ENCODE data around the gene PRKCH. TPM values are rescaled to one million over a fixed set of nuclear protein-coding genes. Genes with fewer than 3 reads are reported as not detected.

PRKCH gene
- total RNA-seq, 1 experiment from 2014 or later: 12.4 TPM

DNA sequence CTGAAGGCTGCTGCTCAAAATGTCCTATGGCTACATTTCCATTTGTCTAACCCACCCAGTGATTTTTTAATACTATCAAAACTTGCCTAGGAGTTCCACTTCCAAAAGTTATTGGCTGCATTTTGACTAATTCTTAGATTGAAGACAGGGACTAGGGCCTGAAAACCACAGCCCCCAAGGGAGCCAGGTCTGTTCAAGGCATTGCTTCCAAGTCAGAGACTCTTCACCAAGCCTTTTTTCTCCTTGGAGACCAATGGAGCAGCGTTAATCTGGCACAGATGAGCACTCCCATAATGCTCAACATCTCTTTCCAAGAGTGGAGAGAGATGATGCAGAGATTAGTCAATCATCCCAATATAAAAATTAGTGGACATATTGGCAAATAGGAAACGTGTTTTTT is 261.4 kb downstream of the PRKCH start:
- peaks cover 23% of the 10 kb centered on the region for H3K4me1 Mint-ChIP-seq (ENCODE audit: insufficient read depth, unreplicated experiment)
- ChIA-PET POLR2A (no interaction called here), CTCF (interaction anchor here (0.5 to 1.4 kb wide), 2 partner anchors 11 to 18 kb away, joined by 3 read pairs; no protein-coding TSS in a partner anchor)
- no TSS peak for BruUV-seq (replicated peaks)
- H3K27me3 Mint-ChIP-seq (ENCODE audit: insufficient read depth, unreplicated experiment): no peaks in the 10 kb centered on the region
- DNase-seq (ENCODE audit: unreplicated experiment): no peak
- intact Hi-C loops (cut with micrococcal nuclease): no loop called here
- H3K4me3 Mint-ChIP-seq (ENCODE audit: unreplicated experiment): no peak overlapping the region
- H3K27ac Mint-ChIP-seq (ENCODE audit: low read depth, unreplicated experiment): no peak overlapping the region
- H3K36me3 Mint-ChIP-seq (ENCODE audit: insufficient read depth, unreplicated experiment): no peaks in the 10 kb centered on the region
- TF ChIP-seq, protein P1, sequence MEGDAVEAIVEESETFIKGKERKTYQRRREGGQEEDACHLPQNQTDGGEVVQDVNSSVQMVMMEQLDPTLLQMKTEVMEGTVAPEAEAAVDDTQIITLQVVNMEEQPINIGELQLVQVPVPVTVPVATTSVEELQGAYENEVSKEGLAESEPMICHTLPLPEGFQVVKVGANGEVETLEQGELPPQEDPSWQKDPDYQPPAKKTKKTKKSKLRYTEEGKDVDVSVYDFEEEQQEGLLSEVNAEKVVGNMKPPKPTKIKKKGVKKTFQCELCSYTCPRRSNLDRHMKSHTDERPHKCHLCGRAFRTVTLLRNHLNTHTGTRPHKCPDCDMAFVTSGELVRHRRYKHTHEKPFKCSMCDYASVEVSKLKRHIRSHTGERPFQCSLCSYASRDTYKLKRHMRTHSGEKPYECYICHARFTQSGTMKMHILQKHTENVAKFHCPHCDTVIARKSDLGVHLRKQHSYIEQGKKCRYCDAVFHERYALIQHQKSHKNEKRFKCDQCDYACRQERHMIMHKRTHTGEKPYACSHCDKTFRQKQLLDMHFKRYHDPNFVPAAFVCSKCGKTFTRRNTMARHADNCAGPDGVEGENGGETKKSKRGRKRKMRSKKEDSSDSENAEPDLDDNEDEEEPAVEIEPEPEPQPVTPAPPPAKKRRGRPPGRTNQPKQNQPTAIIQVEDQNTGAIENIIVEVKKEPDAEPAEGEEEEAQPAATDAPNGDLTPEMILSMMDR (IDR thresholded peaks at IDR 0.05; ENCODE audit: unreplicated experiment): no peak
- no peaks in the 10 kb centered on the region for H3K9me3 Mint-ChIP-seq (ENCODE audit: unreplicated experiment)

GRCh38 chr14:61584331-61584741 is 263.0 kb downstream of the PRKCH start:
- no TSS peak for BruUV-seq (replicated peaks)
- ChIA-PET CTCF (no interaction called here), POLR2A (interaction anchor here (0.8 kb wide), 1 partner anchor 114 kb away, joined by 3 read pairs; no protein-coding TSS in a partner anchor)
- no peaks in the 10 kb centered on the region for H3K9me3 Mint-ChIP-seq (ENCODE audit: unreplicated experiment)
- intact Hi-C loops (cut with micrococcal nuclease): no loop called here
- H3K4me1 Mint-ChIP-seq (ENCODE audit: insufficient read depth, unreplicated experiment): peaks cover 35% of the 10 kb centered on the region
- no peaks in the 10 kb centered on the region for H3K27me3 Mint-ChIP-seq (ENCODE audit: insufficient read depth, unreplicated experiment)
- H3K27ac Mint-ChIP-seq (ENCODE audit: low read depth, unreplicated experiment): no peak overlapping the region
- DNase-seq (ENCODE audit: unreplicated experiment): peak; percentile 35
- H3K4me3 Mint-ChIP-seq (ENCODE audit: unreplicated experiment): no peak overlapping the region
- TF ChIP-seq, protein P1 (IDR thresholded peaks at IDR 0.05; ENCODE audit: unreplicated experiment): no peak
- no peaks in the 10 kb centered on the region for H3K36me3 Mint-ChIP-seq (ENCODE audit: insufficient read depth, unreplicated experiment)

DNA sequence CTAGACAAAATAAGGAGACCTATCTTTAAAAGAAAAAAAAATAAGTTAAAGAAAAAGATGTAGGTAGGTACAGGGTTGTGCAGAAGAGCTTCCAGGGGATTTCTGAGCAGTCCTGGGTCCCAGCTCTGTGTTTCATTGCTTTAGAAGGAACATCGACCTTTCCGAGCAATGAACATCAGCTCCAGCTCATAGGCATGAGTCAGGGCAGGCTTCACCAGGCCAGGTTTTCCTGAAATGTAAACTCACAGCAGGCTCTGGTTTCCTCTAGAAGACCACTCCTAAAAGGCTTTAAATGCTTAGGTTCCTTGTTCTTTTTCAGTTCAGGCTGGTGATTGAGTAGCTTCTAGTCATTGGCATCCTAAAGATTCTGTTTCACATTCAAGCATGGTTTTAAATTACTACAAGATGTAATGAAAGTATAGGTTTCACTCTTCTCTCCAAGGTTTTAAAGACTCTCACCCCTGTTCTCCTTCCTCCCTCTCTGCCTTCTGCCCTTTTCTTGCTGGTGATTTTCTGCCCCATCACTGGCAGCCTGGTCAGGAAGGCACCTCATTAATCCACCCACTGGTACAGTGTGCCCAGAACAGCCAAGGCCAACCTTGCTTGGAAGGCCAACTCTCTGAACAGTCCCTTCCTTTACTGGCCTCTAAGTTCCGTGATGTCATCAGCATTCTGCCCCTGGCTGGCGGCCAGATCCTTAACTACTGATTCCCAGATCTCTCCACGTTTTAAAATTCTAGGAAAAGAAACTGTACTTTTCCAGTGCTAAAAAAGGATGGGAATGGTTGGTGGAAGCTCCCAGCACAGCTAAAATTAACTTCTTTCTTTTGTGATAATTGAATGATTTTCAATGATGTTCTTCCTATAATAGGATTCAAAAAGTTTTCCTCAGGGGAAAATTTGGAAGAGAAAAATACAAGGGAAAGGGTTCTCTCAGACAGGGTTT is 264.5 kb downstream of the PRKCH start:
- intact Hi-C loops (cut with micrococcal nuclease): no loop called here
- ChIA-PET POLR2A (interaction anchor here (0.6 to 5.0 kb wide), 18 partner anchors 11 to 171 kb away, joined by 3 to 37 read pairs (median 6); partner anchors contain the start of gene HIF1A), CTCF (interaction anchor here (1.3 kb wide), 1 partner anchor 62 kb away, joined by 4 read pairs; no protein-coding TSS in a partner anchor)
- Mint-ChIP-seq H3K36me3 (ENCODE audit: insufficient read depth, unreplicated experiment) (no peaks in the 10 kb centered on the region), H3K9me3 (ENCODE audit: unreplicated experiment) (no peaks in the 10 kb centered on the region), H3K4me1 (ENCODE audit: insufficient read depth, unreplicated experiment) (peaks cover 35% of the 10 kb centered on the region), H3K27ac (ENCODE audit: low read depth, unreplicated experiment) (peak overlapping the region; percentile 65), H3K4me3 (ENCODE audit: unreplicated experiment) (no peak overlapping the region), H3K27me3 (ENCODE audit: insufficient read depth, unreplicated experiment) (no peaks in the 10 kb centered on the region)
- DNase-seq (ENCODE audit: unreplicated experiment): peak; percentile 77
- TF ChIP-seq, protein P1 (IDR thresholded peaks at IDR 0.05; ENCODE audit: unreplicated experiment): no peak
- BruUV-seq (replicated peaks): TSS peak; percentile 78

GRCh38 chr14:61586544-61587055 is 265.2 kb downstream of the PRKCH start:
- peaks cover 35% of the 10 kb centered on the region for H3K4me1 Mint-ChIP-seq (ENCODE audit: insufficient read depth, unreplicated experiment)
- CTCF ChIA-PET: interaction anchor here (1.3 kb wide), 2 partner anchors 34 to 63 kb away, joined by 4 read pairs; no protein-coding TSS in a partner anchor

More at GRCh38 chr14:61586544-61587055, 265.2 kb downstream of the PRKCH start:
- H3K9me3 Mint-ChIP-seq (ENCODE audit: unreplicated experiment): no peaks in the 10 kb centered on the region
- no TSS peak for BruUV-seq (replicated peaks)
- TF ChIP-seq, protein P1 (IDR thresholded peaks at IDR 0.05; ENCODE audit: unreplicated experiment): no peak
- no peaks in the 10 kb centered on the region for H3K36me3 Mint-ChIP-seq (ENCODE audit: insufficient read depth, unreplicated experiment)
- peak overlapping the region; percentile 65 for H3K27ac Mint-ChIP-seq (ENCODE audit: low read depth, unreplicated experiment)
- no peaks in the 10 kb centered on the region for H3K27me3 Mint-ChIP-seq (ENCODE audit: insufficient read depth, unreplicated experiment)
- H3K4me3 Mint-ChIP-seq (ENCODE audit: unreplicated experiment): no peak overlapping the region
- DNase-seq (ENCODE audit: unreplicated experiment): peak; percentile 56
- POLR2A ChIA-PET: interaction anchor here (0.6 to 5.0 kb wide), 18 partner anchors 10 to 170 kb away, joined by 3 to 37 read pairs (median 6); partner anchors contain the start of gene HIF1A
- intact Hi-C loops (cut with micrococcal nuclease): no loop called here

All from MCF 10A (cell line).